ES-I3 (cell line): Measurements from ENCODE around the gene FKBP2.

Source experiments
- H3K36me3 ChIP-seq: 2 replicates; pipeline ENCODE4 v1.6.1; 2013; ENCODE audit warnings: mild to moderate bottlenecking, low read length, control low read depth, moderate library complexity; ENCODE audit not compliant: insufficient read depth
- H3K4me1 ChIP-seq: 2 replicates; pipeline ENCODE4 v1.6.1; 2013; ENCODE audit warnings: mild to moderate bottlenecking, control low read depth, low read length; ENCODE audit not compliant: insufficient read depth
- H3K9ac ChIP-seq: 2 replicates; pipeline ENCODE4 v1.6.1; 2013; ENCODE audit warnings: low read depth, mild to moderate bottlenecking, low read length, moderate library complexity
- H3K9me3 ChIP-seq: 2 replicates; pipeline ENCODE4 v1.6.1; 2013; ENCODE audit warnings: mild to moderate bottlenecking, low read length, moderate library complexity; ENCODE audit not compliant: control insufficient read depth, insufficient read depth

Gene FKBP2

GRCh38 chr11:64224891-64225607 lies 15.8 kb upstream of the FKBP2 start:
- H3K9ac ChIP-seq, result peak overlapping the region; percentile 98
- no peaks in the 10 kb centered on the region for H3K9me3 ChIP-seq
- no peaks in the 10 kb centered on the region; the same call in 1 of the 2 replicates for H3K36me3 ChIP-seq
- 0 out of 2 replicates have a peak, but pooled peaks cover 3% of the 10 kb centered on the region for H3K4me1 ChIP-seq

DNA sequence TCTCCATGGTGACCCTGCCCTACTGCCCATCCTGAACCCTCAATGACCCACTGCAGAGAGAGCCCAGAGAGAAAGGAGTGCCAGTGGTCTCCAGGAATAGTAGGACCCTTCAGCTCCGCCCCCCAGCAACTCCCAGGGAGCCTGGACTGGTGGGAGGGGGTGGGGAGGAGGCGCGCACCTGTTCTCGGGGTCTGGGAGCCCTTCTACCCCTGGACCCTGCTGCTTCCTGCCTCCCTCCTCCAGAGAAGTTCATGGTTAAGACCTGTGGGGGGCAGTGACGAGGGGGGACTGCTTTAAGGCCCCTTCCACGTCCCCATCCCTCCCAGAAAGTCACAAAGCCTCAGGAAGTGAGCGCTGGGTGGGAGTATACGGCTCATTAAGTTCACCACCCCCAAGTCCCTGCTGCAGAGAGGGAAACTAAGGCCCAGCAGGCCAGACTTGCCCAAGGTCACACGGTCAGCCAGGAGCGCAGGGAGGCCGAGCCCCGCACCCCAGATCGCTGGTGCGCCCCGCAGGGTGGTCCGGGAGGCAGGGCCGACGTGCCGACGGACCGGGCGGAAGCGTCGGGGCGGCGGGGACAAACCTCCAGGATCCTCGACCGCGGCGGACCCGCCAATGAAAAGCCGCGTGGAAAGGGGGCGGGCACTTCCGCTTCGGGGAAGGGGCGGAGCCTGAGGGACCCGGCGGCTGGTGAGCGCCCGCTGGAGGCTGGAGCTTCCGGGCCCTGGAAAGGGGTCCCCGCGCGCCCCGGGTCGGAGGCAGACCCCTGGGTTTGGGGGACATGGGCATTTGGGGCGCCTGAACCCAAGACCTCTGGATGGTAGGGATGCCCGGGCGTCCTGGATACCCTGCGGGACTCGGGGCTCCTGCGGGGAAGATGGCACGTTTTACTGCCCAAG lies 15.0 kb upstream of the FKBP2 start, which contains the start of the genes NUDT22 and TRPT1:
TSS of gene NUDT22 (plus strand) at position 667 of the 899 bp plus-strand sequence. CDS start 379 bp downstream, outside the sequence.
TSS of gene TRPT1 (minus strand) at position 579 of the 899 bp plus-strand sequence. CDS start at position 253, 326 bp downstream.
- no peaks in the 10 kb centered on the region; the same call in 1 of the 2 replicates for H3K36me3 ChIP-seq
- peaks cover 3% of the 10 kb centered on the region; the same call in 1 of the 2 replicates for H3K4me1 ChIP-seq
- no peaks in the 10 kb centered on the region for H3K9me3 ChIP-seq
- H3K9ac ChIP-seq, result peak within 1 kb of the TSS; percentile 98

GRCh38 chr11:64226507-64227051 lies 14.3 kb upstream of the FKBP2 start:
- Histone ChIP-seq H3K9ac (peak overlapping the region; percentile 98), H3K36me3 (no peaks in the 10 kb centered on the region; the same call in 1 of the 2 replicates), H3K4me1 (peaks cover 4% of the 10 kb centered on the region; the same call in 1 of the 2 replicates), H3K9me3 (no peaks in the 10 kb centered on the region)

DNA sequence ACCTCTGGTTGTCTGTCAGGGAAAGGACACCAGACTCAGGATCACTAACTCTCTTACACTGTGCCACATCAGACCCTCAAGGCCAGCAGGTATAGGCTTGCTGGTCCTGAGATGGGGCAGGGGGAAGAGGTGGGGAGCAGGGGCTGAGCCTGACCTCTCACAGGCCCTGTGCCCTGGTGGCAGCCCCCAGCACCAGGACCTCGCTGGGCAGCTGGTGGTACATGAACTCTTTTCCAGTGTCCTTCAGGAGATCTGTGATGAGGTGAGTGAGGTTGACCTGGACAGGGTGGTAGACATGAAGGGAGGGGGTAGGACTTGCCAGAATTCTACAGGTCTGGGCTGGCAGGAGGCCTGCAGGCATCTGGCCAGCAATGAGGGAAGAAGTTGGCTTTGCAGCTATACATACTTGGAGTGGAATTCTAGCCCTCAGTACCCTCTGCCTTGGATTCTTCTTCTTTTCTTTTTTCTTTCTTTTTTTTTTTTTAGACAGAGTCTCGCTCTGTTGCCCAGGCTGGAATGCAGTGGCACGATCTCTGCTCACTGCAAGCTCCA lies 13.4 kb upstream of the FKBP2 start:
- H3K4me1 ChIP-seq, result peaks cover 7% of the 10 kb centered on the region; the same call in 1 of the 2 replicates
- H3K36me3 ChIP-seq, result no peaks in the 10 kb centered on the region; the same call in 1 of the 2 replicates
- no peak overlapping the region for H3K9ac ChIP-seq

DNA sequence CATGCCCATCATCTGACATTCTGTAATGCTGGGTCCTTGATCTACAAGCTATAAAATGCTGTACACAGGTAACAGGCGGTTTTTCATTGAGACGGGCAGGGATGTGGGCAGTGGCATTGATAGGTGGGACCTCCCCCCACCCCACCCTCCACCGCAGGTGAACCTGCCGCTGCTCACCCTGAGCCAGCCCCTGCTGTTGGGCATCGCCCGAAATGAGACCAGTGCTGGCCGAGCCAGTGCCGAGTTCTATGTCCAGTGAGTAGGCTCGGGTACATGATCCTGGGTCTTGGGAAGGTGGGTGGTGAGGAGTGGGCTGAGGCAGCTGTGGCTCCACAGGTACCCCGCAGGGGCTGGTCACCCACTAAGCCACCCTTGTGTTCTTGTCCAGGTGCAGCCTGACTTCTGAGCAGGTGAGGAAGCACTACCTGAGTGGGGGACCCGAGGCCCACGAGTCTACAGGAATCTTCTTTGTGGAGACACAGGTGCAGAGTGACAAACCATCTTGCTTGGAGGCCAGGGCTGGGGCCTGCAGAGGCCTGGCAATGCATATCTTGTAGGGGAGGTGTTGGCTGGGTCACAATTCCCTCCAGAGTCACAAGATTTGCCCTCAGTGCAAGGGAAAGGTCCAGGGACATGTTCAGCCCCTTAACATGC lies 11.7 kb upstream of the FKBP2 start:
- H3K9me3 ChIP-seq, result no peaks in the 10 kb centered on the region
- H3K4me1 ChIP-seq, result peaks cover 7% of the 10 kb centered on the region; the same call in 1 of the 2 replicates
- no peaks in the 10 kb centered on the region for H3K36me3 ChIP-seq
- no peak overlapping the region for H3K9ac ChIP-seq

More for the DNA sequence above, 13.4 kb upstream of the FKBP2 start:
- H3K9me3 ChIP-seq, result no peaks in the 10 kb centered on the region

GRCh38 chr11:64229744-64230170 lies 11.1 kb upstream of the FKBP2 start:
- no peaks in the 10 kb centered on the region for H3K9me3 ChIP-seq
- peak overlapping the region; percentile 75; the same call in 1 of the 2 replicates for H3K9ac ChIP-seq
- H3K4me1 ChIP-seq, result peaks cover 7% of the 10 kb centered on the region; the same call in 1 of the 2 replicates
- H3K36me3 ChIP-seq, result no peaks in the 10 kb centered on the region

DNA sequence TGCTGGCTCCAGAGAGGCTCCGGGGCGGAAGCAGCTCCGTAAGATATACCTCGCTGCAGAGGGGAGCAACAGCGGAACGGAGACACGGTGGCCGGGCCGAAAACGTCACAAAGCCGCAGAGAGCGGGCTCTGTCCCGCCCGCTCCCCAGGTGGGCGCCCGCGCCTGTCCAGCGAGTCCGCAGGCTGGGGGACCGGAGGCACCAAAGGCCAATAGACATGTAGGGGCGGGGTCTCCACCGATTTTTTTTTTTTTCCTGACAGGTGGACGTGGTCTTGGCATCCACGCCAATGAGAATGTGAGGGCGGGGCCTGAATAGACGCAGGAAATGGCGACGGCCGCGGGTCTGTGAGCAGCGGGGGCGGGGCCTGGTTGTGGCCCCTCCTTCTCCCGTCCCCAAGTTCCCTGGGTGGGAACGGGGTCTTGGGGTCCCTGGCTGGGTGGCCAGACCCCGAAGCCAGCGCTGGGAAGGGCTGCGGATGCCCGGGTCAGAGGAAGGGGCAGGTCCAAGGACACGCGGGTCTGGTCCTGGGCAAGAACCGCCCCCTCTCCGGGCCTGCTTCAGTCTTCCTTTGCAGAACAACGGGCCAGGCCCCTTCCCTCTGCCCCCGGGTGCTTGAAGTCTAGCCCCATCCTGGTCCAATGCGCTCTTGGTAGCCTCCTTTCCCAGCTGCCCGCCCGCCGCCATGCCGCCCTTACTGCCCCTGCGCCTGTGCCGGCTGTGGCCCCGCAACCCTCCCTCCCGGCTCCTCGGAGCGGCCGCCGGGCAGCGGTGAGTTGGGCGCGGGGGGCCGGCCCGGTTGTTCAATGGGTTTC lies 10.5 kb upstream of the FKBP2 start, which contains the start of gene DNAJC4:
TSS of gene DNAJC4 (plus strand) at position 378 of the 814 bp plus-strand sequence. CDS start at position 685, 307 bp downstream.
- Histone ChIP-seq H3K9ac (peak within 1 kb of the TSS; percentile 75), H3K4me1 (peaks cover 7% of the 10 kb centered on the region; the same call in 1 of the 2 replicates), H3K36me3 (no peaks in the 10 kb centered on the region), H3K9me3 (no peaks in the 10 kb centered on the region)

GRCh38 chr11:64230985-64231365 lies 9.9 kb upstream of the FKBP2 start:
- H3K4me1 ChIP-seq, result peaks cover 7% of the 10 kb centered on the region; the same call in 1 of the 2 replicates
- no peaks in the 10 kb centered on the region for H3K9me3 ChIP-seq
- H3K9ac ChIP-seq, result peak overlapping the region; percentile 75
- no peaks in the 10 kb centered on the region for H3K36me3 ChIP-seq

DNA sequence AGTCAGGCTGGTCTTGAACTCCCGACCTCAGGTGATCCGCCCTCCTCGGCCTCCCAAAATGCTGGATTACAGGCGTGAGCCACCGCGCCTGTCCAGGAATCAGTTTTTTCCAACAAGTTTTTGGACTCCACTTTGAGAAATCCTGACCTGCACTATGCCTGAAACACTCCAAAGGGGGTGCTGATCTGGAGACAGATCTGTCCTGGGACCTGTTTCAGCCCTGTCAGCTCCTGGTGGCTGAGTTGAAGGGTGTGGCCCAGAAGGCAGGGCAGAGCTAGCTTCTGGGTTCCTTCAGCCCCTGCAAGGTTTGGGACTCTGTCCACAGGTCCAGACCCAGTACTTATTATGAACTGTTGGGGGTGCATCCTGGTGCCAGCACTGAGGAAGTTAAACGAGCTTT lies 9.3 kb upstream of the FKBP2 start:
- Histone ChIP-seq H3K36me3 (no peaks in the 10 kb centered on the region), H3K9ac (no peak overlapping the region; the same call in 1 of the 2 replicates), H3K4me1 (peaks cover 7% of the 10 kb centered on the region; the same call in 1 of the 2 replicates), H3K9me3 (no peaks in the 10 kb centered on the region)

GRCh38 chr11:64232182-64232966 lies 8.5 kb upstream of the FKBP2 start:
- no peak overlapping the region for H3K9ac ChIP-seq
- H3K4me1 ChIP-seq, result peaks cover 7% of the 10 kb centered on the region; the same call in 1 of the 2 replicates
- H3K9me3 ChIP-seq, result no peaks in the 10 kb centered on the region
- no peaks in the 10 kb centered on the region for H3K36me3 ChIP-seq

DNA sequence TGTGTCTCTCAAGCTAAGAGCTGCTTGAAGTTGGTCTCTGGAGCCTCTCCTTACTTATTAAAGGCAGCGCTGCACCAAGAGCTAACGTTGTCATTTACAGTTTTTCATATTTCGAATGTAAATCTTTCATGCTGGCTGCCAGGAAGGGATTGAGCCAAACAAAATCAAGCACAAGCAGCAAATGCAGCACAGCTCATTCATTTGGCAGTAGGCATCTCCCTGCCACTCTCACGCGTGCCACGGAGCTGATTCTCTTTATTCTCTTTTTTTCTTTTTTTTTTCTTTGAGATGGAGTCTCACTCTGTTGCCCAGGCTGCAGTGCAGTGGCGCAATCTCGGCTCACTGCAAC lies 8.0 kb upstream of the FKBP2 start:
- H3K9ac ChIP-seq, result no peak overlapping the region
- H3K9me3 ChIP-seq, result no peaks in the 10 kb centered on the region
- peaks cover 7% of the 10 kb centered on the region; the same call in 1 of the 2 replicates for H3K4me1 ChIP-seq
- no peaks in the 10 kb centered on the region for H3K36me3 ChIP-seq

- peak within 1 kb of the TSS; percentile 66 for H3K9ac ChIP-seq
- H3K4me1 ChIP-seq, result peaks cover 7% of the 10 kb centered on the region; the same call in 1 of the 2 replicates
- no peaks in the 10 kb centered on the region for H3K36me3 ChIP-seq
- no peaks in the 10 kb centered on the region for H3K9me3 ChIP-seq
Observed at GRCh38 chr11:64233913-64234586, 6.8 kb upstream of the FKBP2 start, which contains the start of gene VEGFB. Gene VEGFB (plus strand): TSS chr11:64234584. CDS start chr11:64234834, 250 bp downstream.
